Skeletal muscle satellite cell (primary cell): Measurements from ENCODE around the gene QRFP.

Experiments used
- H3K27me3 ChIP-seq: 2 replicates; pipeline ENCODE4 v1.7.0; 2013; ENCODE audit warnings: low read length; ENCODE audit not compliant: control insufficient read depth, insufficient read depth
- H3K36me3 ChIP-seq: 2 replicates; pipeline ENCODE4 v1.7.0; 2013; ENCODE audit warnings: mild to moderate bottlenecking, control low read depth, low read length; ENCODE audit not compliant: insufficient read depth
- H3K4me1 ChIP-seq: 2 replicates; pipeline ENCODE4 v1.7.0; 2013; ENCODE audit warnings: low read length; ENCODE audit not compliant: control insufficient read depth, insufficient read depth
- H3K4me2 ChIP-seq: 2 replicates; pipeline ENCODE4 v1.7.0; 2013; ENCODE audit warnings: mild to moderate bottlenecking, low read length
- H3K4me3 ChIP-seq: 2 replicates; pipeline ENCODE4 v1.7.0; 2013; ENCODE audit warnings: low read length
- H3K9ac ChIP-seq: 2 replicates; pipeline ENCODE4 v1.7.0; 2013; ENCODE audit warnings: mild to moderate bottlenecking, low read depth, low read length, moderate library complexity
- H3K9me3 ChIP-seq: replicated peaks from 2 replicates; pipeline ENCODE4 v1.7.0; 2013; ENCODE audit warnings: mild to moderate bottlenecking, control low read depth, low read length

Gene QRFP

GRCh38 chr9:130905125-130905901 is 8.7 kb upstream of the QRFP start:
- no peak overlapping the region for H3K9ac ChIP-seq
- no peak overlapping the region for H3K4me2 ChIP-seq
- no peaks in the 10 kb centered on the region for H3K9me3 ChIP-seq
- H3K4me3 ChIP-seq, result no peak overlapping the region
- H3K36me3 ChIP-seq, result no peaks in the 10 kb centered on the region
- H3K27me3 ChIP-seq, result peaks cover 41% of the 10 kb centered on the region
- peaks cover 7% of the 10 kb centered on the region for H3K4me1 ChIP-seq

GRCh38 chr9:130904070-130905044 is 7.7 kb upstream of the QRFP start:
- Histone ChIP-seq H3K4me1 (peaks cover 7% of the 10 kb centered on the region), H3K4me3 (no peak overlapping the region), H3K9ac (no peak overlapping the region), H3K36me3 (no peaks in the 10 kb centered on the region), H3K4me2 (no peak overlapping the region), H3K27me3 (peaks cover 50% of the 10 kb centered on the region), H3K9me3 (no peaks in the 10 kb centered on the region)

- Histone ChIP-seq H3K9ac (no peak overlapping the region), H3K4me2 (no peak overlapping the region), H3K4me3 (no peak overlapping the region), H3K36me3 (no peaks in the 10 kb centered on the region), H3K9me3 (no peaks in the 10 kb centered on the region), H3K27me3 (peaks cover 52% of the 10 kb centered on the region), H3K4me1 (peaks cover 7% of the 10 kb centered on the region)
These were observed 6.8 kb upstream of the QRFP start for GRCh38 chr9:130903194-130904069.

- Histone ChIP-seq H3K9me3 (no peaks in the 10 kb centered on the region), H3K36me3 (no peaks in the 10 kb centered on the region), H3K27me3 (peaks cover 54% of the 10 kb centered on the region)
These were observed 5.9 kb upstream of the QRFP start for GRCh38 chr9:130902204-130903185.

GRCh38 chr9:130901498-130902203 is 5.0 kb upstream of the QRFP start:
- peaks cover 7% of the 10 kb centered on the region for H3K4me1 ChIP-seq
- no peaks in the 10 kb centered on the region for H3K36me3 ChIP-seq
- H3K27me3 ChIP-seq, result peaks cover 54% of the 10 kb centered on the region
- no peak overlapping the region for H3K9ac ChIP-seq
- no peak overlapping the region for H3K4me3 ChIP-seq
- H3K4me2 ChIP-seq, result no peak overlapping the region
- H3K9me3 ChIP-seq, result no peaks in the 10 kb centered on the region

More at GRCh38 chr9:130902204-130903185, 5.9 kb upstream of the QRFP start:
- Histone ChIP-seq H3K4me3 (no peak overlapping the region), H3K9ac (no peak overlapping the region), H3K4me2 (no peak overlapping the region), H3K4me1 (peaks cover 7% of the 10 kb centered on the region)

- Histone ChIP-seq H3K4me2 (no peak overlapping the region), H3K9ac (no peak overlapping the region), H3K27me3 (peaks cover 47% of the 10 kb centered on the region), H3K9me3 (no peaks in the 10 kb centered on the region), H3K4me1 (peaks cover 7% of the 10 kb centered on the region), H3K36me3 (no peaks in the 10 kb centered on the region), H3K4me3 (no peak overlapping the region)
These were observed 4.3 kb upstream of the QRFP start for GRCh38 chr9:130900701-130901497.

GRCh38 chr9:130899051-130899748 is 2.6 kb upstream of the QRFP start:
- Histone ChIP-seq H3K9ac (no peak overlapping the region), H3K4me2 (no peak overlapping the region), H3K36me3 (peaks cover 4% of the 10 kb centered on the region), H3K4me3 (no peak overlapping the region), H3K27me3 (peaks cover 41% of the 10 kb centered on the region), H3K9me3 (no peaks in the 10 kb centered on the region), H3K4me1 (peaks cover 12% of the 10 kb centered on the region)

- H3K27me3 ChIP-seq, result peaks cover 35% of the 10 kb centered on the region
- no peak overlapping the region for H3K4me3 ChIP-seq
- peaks cover 11% of the 10 kb centered on the region for H3K36me3 ChIP-seq
- no peaks in the 10 kb centered on the region for H3K9me3 ChIP-seq
- no peak overlapping the region for H3K4me2 ChIP-seq
- peaks cover 12% of the 10 kb centered on the region for H3K4me1 ChIP-seq
- H3K9ac ChIP-seq, result no peak overlapping the region
These were observed 1.9 kb upstream of the QRFP start for GRCh38 chr9:130898552-130898852.

GRCh38 chr9:130897848-130898551 is 1.4 kb upstream of the QRFP start:
- Histone ChIP-seq H3K36me3 (peaks cover 16% of the 10 kb centered on the region), H3K4me1 (peaks cover 12% of the 10 kb centered on the region), H3K4me2 (no peak overlapping the region), H3K9ac (no peak overlapping the region), H3K4me3 (no peak overlapping the region), H3K9me3 (no peaks in the 10 kb centered on the region), H3K27me3 (peaks cover 34% of the 10 kb centered on the region)
